Left ventricle myocardium inferior (tissue), 1 donor: ENCODE measurements around the gene LRRC61. TPM values are rescaled to one million over a fixed set of nuclear protein-coding genes. Genes with fewer than 3 reads are reported as not detected.

Source experiments
- DNase-seq: peaks from one replicate; pipeline ENCODE4 v3.0.0-alpha.2; 2020
- H3K27ac ChIP-seq: fragments of 200-600 bp; replicated peaks from 2 replicates; pipeline ENCODE4 v1.8.0; 2021
- H3K27me3 ChIP-seq: fragments of 200-600 bp; 2 replicates; pipeline ENCODE4 v1.8.0; 2021; ENCODE audit warnings: low read depth
- H3K36me3 ChIP-seq: fragments of 200-600 bp; 2 replicates; pipeline ENCODE4 v1.8.0; 2021
- H3K4me1 ChIP-seq: fragments of 200-600 bp; 2 replicates; pipeline ENCODE4 v1.8.0; 2021
- H3K4me3 ChIP-seq: fragments of 200-600 bp; 2 replicates; pipeline ENCODE4 v1.8.0; 2021; ENCODE audit warnings: mild to moderate bottlenecking, moderate library complexity
- H3K9me3 ChIP-seq: fragments of 200-600 bp; replicated peaks from 2 replicates; pipeline ENCODE4 v1.8.0; 2021
- intact Hi-C: fragments of 100-400 bp; cut with micrococcal nuclease; formaldehyde crosslinking; loops from one replicate; pipeline ENCODE4 v1.11.0; 2022
- total RNA-seq: library from RNA; stranded (reverse); fragmentation: NEBNext Ultra II Directional; extraction: Animal tissue kit (Norgen Biotek cat#: 25700); gene quantifications from one replicate; pipeline ENCODE4 v1.2.1, GENCODE V29; 2021
- TF ChIP-seq, protein P1 (sequence below): fragments of 200-600 bp; IDR thresholded peaks from 2 replicates; pipeline ENCODE4 v1.8.0; 2021; ENCODE audit warnings: antibody characterized with exemption, mild to moderate bottlenecking, borderline replicate concordance
- donor health status: DM: no; HTN: yes; CAD: no; lungs with severe emphysema.

LRRC61 gene
- total RNA-seq, 1 donor from 2014 or later = 4.3 TPM

DNA sequence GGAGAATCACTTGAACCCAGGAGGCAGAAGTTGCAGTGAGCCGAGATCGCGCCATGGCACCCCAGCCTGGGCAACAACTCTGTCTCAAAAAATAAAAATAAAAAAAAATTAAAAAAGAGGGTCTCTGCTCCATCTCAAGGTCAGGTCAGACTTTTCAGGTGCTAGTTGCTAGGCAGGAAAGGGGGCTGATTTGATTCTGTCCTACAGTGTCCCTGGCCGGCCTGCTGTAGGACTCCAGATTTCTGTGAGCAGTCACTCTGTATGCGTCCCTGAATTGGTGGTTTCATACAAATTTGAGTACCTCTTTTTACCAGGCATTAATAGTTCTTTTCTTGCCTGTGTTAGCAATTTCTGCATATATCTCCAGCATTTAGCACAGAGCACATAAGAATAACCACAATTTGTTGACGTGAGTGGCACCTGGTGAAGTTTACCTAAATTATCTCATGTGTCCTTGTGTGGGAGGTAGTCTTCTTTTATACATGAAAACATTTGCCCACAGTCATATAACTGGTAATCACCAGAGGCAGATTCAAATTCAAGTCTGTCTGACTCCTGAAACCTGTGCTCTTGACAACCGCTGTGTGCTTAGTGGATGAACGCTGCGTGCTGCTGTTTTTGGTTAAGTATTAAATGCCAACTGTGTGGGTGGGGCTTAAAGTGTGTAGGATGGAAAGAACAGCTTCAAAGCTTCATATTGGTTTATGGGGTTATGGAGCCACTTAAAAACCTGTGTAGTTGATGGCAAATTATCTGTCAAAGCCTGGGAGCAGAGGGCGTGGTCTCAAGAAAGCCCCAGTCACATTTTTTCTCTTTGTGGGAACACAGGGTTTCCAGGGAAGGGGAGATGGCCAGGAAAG lies 52.7 kb downstream of the LRRC61 start:
- Histone ChIP-seq H3K4me1 (peaks cover 63% of the 10 kb centered on the region), H3K27ac (no peak overlapping the region), H3K36me3 (peaks cover 31% of the 10 kb centered on the region), H3K9me3 (no peaks in the 10 kb centered on the region), H3K4me3 (no peak overlapping the region), H3K27me3 (no peaks in the 10 kb centered on the region)
- intact Hi-C loops = no loop called here
- no peak for DNase-seq
- TF ChIP-seq, protein P1, sequence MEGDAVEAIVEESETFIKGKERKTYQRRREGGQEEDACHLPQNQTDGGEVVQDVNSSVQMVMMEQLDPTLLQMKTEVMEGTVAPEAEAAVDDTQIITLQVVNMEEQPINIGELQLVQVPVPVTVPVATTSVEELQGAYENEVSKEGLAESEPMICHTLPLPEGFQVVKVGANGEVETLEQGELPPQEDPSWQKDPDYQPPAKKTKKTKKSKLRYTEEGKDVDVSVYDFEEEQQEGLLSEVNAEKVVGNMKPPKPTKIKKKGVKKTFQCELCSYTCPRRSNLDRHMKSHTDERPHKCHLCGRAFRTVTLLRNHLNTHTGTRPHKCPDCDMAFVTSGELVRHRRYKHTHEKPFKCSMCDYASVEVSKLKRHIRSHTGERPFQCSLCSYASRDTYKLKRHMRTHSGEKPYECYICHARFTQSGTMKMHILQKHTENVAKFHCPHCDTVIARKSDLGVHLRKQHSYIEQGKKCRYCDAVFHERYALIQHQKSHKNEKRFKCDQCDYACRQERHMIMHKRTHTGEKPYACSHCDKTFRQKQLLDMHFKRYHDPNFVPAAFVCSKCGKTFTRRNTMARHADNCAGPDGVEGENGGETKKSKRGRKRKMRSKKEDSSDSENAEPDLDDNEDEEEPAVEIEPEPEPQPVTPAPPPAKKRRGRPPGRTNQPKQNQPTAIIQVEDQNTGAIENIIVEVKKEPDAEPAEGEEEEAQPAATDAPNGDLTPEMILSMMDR = no peak

GRCh38 chr7:150376560-150376959 lies 53.4 kb downstream of the LRRC61 start:
- intact Hi-C loops = no loop called here
- peaks cover 26% of the 10 kb centered on the region for H3K36me3 ChIP-seq
- no peaks in the 10 kb centered on the region for H3K27me3 ChIP-seq
- H3K9me3 ChIP-seq = no peaks in the 10 kb centered on the region
- H3K27ac ChIP-seq = no peak overlapping the region
- H3K4me3 ChIP-seq = no peak overlapping the region
- DNase-seq = no peak
- TF ChIP-seq, protein P1 = no peak
- peaks cover 56% of the 10 kb centered on the region for H3K4me1 ChIP-seq

- no peak overlapping the region for H3K4me3 ChIP-seq
- TF ChIP-seq, protein P1 = no peak
- H3K9me3 ChIP-seq = no peaks in the 10 kb centered on the region
- H3K27me3 ChIP-seq = no peaks in the 10 kb centered on the region
- peaks cover 50% of the 10 kb centered on the region for H3K4me1 ChIP-seq
- peak overlapping the region; percentile 97 for H3K27ac ChIP-seq
- no peak for DNase-seq
- intact Hi-C loops = no loop called here
- peaks cover 20% of the 10 kb centered on the region for H3K36me3 ChIP-seq
These were observed 54.0 kb downstream of the LRRC61 start for GRCh38 chr7:150377196-150377595.

GRCh38 chr7:150377635-150378034 lies 54.5 kb downstream of the LRRC61 start:
- peak overlapping the region; percentile 97 for H3K27ac ChIP-seq
- H3K36me3 ChIP-seq = peaks cover 15% of the 10 kb centered on the region
- intact Hi-C loops = no loop called here
- H3K9me3 ChIP-seq = no peaks in the 10 kb centered on the region
- H3K27me3 ChIP-seq = no peaks in the 10 kb centered on the region
- no peak overlapping the region for H3K4me3 ChIP-seq
- TF ChIP-seq, protein P1 = no peak
- no peak for DNase-seq
- H3K4me1 ChIP-seq = peaks cover 45% of the 10 kb centered on the region

DNA sequence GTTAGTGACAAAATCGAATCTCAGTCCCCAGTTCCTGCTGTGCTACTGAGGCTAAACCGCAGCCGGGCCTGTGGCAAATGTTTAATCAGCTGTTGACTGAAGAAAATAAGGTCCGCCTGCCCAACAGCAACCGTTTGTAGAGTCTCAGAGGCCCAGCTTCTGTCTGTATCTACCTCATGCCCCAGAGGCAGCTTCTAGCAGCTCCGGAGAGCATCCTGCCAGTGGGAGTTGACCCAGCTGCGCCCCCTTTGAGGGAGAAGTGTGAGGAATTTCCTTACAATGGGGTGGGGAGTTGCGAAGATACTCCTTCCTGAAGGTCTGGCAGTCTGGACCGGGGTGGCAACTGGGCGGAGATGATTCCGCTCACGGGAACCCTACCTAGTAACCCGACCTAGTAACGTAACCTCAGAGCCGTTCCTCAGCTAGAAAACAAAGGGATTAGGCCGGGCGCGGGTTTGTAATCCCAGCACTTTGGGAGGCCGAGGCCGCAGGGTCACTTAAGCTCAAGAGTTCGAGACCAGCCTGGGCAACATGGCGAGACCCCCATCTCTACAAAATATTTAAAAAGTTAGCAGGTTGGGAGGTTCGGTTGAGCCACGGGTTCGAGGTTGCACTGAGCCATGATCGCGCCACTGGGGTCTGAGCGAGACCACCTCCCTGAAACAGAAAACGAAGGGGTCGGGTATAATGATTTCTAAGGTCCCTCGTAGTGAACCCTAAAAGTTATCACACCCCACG lies 55.1 kb downstream of the LRRC61 start:
- TF ChIP-seq, protein P1 = peak; percentile 13
- H3K4me1 ChIP-seq = peaks cover 39% of the 10 kb centered on the region
- H3K27ac ChIP-seq = peak overlapping the region; percentile 97
- H3K9me3 ChIP-seq = no peaks in the 10 kb centered on the region
- DNase-seq = peak; percentile 55
- peak overlapping the region; percentile 95 for H3K4me3 ChIP-seq
- intact Hi-C loops = no loop called here
- no peaks in the 10 kb centered on the region for H3K27me3 ChIP-seq
- peaks cover 10% of the 10 kb centered on the region for H3K36me3 ChIP-seq
